Fibroblast of mammary gland (primary cell): ENCODE results near the gene CHFR.

ENCODE experiments used
- DNase-seq: peaks from one replicate; pipeline ENCODE4 v3.0.0-alpha.2; 2010; ENCODE audit warnings: low read depth
- H3K4me3 ChIP-seq: 2 replicates; pipeline ENCODE4 v1.5.1; 2011; ENCODE audit warnings: low read depth, mild to moderate bottlenecking, low read length, moderate library complexity; ENCODE audit not compliant: control insufficient read depth
- TF ChIP-seq, protein P1 (sequence below): conservative IDR thresholded peaks from 2 replicates; pipeline ENCODE4 v1.5.1; 2011; ENCODE audit warnings: low read depth, low read length, inconsistent platforms; ENCODE audit not compliant: control insufficient read depth, insufficient read depth

The CHFR gene

DNA sequence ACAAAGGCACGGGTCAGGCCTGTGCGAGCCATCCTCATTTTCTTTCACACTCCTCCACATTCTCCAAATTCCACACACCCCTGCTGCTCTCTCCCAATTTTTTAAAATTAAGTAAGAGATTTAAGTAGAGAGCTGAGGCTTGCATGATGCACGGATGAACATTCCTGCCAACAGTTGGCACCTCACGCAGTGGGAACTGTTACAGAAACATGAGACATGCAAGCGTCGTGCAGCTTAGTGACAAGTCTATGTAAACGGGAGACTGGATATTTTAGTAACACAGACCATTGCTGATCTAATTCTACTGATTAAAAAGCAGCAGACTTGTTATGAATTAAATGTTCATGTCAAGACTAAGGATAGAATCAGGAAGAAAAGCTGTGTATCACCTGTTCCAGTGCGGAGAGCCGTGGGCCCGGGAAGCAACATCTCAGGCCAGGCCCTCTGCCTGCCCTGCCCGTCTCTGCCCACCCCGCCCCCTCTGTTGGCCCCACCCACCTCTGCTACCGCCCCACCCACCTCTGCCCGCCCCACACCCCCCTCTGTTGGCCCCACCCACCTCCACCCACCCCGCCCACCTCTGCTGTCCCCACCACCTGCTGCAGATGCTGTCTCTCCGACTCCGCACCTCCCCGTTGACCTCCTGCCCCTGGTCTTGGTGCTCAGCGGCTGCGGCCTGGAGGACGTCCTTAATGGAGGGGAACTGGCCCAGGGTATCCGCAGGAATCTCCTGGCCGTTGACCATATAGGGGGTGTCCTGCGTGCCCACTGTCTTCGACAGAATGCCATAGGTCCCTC, 79.9 kb downstream of the CHFR start:
- no peak for DNase-seq
- H3K4me3 ChIP-seq, result no peak overlapping the region
- TF ChIP-seq, protein P1, sequence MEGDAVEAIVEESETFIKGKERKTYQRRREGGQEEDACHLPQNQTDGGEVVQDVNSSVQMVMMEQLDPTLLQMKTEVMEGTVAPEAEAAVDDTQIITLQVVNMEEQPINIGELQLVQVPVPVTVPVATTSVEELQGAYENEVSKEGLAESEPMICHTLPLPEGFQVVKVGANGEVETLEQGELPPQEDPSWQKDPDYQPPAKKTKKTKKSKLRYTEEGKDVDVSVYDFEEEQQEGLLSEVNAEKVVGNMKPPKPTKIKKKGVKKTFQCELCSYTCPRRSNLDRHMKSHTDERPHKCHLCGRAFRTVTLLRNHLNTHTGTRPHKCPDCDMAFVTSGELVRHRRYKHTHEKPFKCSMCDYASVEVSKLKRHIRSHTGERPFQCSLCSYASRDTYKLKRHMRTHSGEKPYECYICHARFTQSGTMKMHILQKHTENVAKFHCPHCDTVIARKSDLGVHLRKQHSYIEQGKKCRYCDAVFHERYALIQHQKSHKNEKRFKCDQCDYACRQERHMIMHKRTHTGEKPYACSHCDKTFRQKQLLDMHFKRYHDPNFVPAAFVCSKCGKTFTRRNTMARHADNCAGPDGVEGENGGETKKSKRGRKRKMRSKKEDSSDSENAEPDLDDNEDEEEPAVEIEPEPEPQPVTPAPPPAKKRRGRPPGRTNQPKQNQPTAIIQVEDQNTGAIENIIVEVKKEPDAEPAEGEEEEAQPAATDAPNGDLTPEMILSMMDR, result no peak

DNA sequence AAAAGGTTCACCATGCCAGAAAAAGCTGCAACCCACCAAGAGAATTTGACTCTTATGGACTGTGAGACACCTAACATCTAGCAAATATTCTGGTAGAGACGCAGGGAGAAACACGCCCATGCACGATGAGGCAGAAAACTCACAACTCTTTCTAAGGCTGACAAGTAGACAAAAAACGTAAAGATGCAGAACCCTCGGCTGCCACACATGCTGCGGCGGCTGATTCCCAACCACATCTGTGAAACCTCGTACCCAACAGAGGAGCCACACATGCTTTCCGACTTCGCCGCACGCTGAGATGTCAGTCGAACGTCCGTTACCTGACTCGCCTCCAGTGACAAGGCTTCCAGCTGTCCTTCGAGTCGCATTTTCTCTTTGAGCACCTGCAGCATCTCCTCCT, 80.5 kb downstream of the CHFR start:
- no peak for DNase-seq
- TF ChIP-seq, protein P1, result no peak
- no peak overlapping the region for H3K4me3 ChIP-seq

DNA sequence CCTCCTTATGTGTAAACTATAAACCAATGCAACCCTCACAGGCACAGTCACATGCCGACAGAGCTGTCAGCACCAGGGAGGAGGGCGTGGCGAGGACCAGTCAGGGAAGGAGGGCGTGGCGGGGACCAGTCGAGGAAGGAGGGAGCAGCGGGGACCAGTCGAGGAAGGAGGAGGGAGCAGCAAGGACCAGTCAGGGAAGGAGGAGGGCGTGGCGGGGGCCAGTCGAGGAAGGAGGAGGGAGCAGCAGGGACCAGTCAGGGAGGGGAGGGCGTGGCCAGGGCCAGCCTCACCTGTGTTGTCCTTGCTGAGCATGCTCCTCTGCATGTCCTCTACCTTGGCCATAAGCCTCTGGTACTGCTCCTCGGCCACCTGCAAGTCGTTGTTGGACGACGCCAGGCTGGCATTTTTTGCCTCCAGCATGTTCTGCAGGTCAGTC, 83.0 kb downstream of the CHFR start:
- H3K4me3 ChIP-seq, result no peak overlapping the region
- TF ChIP-seq, protein P1, result no peak
- peak; percentile 59 for DNase-seq

DNA sequence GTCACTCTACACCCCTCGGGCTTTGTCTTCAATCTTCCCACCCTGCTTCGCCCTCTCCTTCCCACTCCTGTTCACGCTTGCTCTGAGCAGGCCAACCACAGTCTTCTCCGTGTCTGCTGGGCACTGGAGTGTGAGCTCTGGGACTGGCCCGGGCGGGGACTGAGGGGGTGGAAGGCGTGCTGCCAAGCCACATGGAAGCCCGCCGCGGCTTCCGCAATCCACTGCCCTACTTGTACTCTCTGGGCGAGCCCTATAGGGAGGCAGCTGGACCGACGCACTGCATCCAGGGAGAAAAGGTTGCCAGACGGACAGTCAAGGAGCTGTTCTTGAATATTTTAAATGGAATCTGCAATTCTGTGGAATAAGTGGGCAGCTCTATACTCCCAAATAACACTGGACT, 83.5 kb downstream of the CHFR start:
- H3K4me3 ChIP-seq, result no peak overlapping the region
- TF ChIP-seq, protein P1, result no peak
- DNase-seq, result peak; percentile 88

DNA sequence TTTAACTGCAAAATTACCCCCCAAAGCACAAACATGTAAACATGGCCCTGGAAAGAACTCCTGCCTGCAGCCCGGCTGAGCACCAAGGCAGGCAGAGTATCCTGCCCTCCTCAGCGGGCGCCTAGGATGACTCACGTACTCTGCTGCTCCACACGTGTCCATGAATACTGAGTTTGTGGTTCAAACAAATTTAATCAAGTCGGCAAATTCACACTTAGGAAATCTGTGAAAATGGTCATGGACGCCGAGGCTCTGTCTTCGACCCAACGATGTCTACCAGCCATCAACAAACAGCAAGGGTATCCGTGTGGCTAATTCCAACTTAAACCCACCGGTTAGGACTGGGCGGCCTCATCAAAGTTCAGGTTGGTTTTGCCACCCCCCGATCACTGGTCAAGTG, 84.3 kb downstream of the CHFR start:
- H3K4me3 ChIP-seq, result no peak overlapping the region
- DNase-seq, result no peak
- TF ChIP-seq, protein P1, result no peak

DNA sequence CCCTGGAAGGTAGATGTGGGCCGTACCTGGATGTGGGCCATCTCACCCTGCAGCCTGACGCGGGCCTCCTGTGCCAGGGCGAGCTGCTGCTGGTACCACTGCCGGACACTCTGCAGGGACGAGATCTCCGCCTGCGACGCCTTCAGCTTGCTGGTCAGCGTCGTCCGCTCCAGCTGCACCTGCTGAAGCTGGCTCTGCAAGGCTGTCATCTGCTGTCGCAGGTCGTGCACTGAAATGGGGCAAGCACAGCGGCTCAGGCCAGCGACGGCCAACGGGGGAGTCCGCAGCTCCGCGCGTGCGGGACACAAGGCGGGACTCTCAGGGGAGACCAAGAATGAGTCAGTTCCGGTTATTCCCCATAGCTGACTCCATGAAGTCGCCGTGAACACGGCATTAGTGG, 85.7 kb downstream of the CHFR start:
- TF ChIP-seq, protein P1, result no peak
- no peak overlapping the region for H3K4me3 ChIP-seq
- no peak for DNase-seq
